Neural progenitor cell (in vitro differentiated cells): ENCODE results near the gene RASL10A.

Experiments used
- CTCF ChIP-seq: fragments of 200-600 bp; sonication (generic); IDR thresholded peaks from 2 replicates; pipeline ENCODE4 v1.5.1; 2017; ENCODE audit warnings: antibody characterized with exemption, mild to moderate bottlenecking
- EZH2 ChIP-seq: fragments of 200-600 bp; sonication (generic); IDR thresholded peaks from 2 replicates; pipeline ENCODE4 v1.6.1; 2017; ENCODE audit warnings: antibody characterized with exemption, mild to moderate bottlenecking, moderate library complexity

- TF ChIP-seq EZH2, result no peak
- no peak for TF ChIP-seq CTCF
These were observed 46.8 kb downstream of the RASL10A start for GRCh38 chr22:29268511-29269229.
